Measurements from ENCODE around the gene STK4.

DNA sequence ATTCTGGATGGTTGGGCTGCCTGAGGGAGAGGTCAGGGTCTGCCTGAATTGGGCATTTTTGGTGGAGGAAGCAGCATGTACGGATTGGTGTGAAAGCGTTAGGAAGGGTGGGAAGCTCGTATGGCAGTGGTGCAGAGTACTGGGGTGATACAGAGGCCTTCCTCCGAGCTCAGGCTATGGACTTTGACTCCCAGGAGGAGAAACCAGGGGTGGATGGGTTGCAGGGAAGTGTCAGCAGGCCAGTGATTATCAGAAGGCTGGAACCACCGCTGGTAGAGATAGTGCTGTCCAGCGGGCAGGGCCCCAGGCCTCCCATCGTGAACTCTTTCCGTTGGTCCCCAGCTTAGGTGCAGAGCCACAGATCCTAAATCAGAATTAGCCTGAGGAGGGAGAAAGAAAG lies 143.3 kb downstream of the STK4 start:
- TF ChIP-seq, protein P1, sequence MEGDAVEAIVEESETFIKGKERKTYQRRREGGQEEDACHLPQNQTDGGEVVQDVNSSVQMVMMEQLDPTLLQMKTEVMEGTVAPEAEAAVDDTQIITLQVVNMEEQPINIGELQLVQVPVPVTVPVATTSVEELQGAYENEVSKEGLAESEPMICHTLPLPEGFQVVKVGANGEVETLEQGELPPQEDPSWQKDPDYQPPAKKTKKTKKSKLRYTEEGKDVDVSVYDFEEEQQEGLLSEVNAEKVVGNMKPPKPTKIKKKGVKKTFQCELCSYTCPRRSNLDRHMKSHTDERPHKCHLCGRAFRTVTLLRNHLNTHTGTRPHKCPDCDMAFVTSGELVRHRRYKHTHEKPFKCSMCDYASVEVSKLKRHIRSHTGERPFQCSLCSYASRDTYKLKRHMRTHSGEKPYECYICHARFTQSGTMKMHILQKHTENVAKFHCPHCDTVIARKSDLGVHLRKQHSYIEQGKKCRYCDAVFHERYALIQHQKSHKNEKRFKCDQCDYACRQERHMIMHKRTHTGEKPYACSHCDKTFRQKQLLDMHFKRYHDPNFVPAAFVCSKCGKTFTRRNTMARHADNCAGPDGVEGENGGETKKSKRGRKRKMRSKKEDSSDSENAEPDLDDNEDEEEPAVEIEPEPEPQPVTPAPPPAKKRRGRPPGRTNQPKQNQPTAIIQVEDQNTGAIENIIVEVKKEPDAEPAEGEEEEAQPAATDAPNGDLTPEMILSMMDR (IDR thresholded peaks at IDR 0.05; ENCODE audit: insufficient read depth, low read length): no peak
- TF ChIP-seq POLR2AphosphoS5 (IDR thresholded peaks at IDR 0.05; ENCODE audit: low read depth) (no peak), GABPA (IDR thresholded peaks at IDR 0.05; ENCODE audit: low read depth) (no peak)

Measured in HL-60 (cell line).